ENCODE results near the gene JAML. TPM values are rescaled to one million over a fixed set of nuclear protein-coding genes. Genes with fewer than 3 reads are reported as not detected.
A peak's percentile ranks its signal among the peaks of the same experiment; 100 is the strongest.

Gene JAML
- polyA plus RNA-seq, 1 donor from 2014 or later, result 5.9 TPM

DNA sequence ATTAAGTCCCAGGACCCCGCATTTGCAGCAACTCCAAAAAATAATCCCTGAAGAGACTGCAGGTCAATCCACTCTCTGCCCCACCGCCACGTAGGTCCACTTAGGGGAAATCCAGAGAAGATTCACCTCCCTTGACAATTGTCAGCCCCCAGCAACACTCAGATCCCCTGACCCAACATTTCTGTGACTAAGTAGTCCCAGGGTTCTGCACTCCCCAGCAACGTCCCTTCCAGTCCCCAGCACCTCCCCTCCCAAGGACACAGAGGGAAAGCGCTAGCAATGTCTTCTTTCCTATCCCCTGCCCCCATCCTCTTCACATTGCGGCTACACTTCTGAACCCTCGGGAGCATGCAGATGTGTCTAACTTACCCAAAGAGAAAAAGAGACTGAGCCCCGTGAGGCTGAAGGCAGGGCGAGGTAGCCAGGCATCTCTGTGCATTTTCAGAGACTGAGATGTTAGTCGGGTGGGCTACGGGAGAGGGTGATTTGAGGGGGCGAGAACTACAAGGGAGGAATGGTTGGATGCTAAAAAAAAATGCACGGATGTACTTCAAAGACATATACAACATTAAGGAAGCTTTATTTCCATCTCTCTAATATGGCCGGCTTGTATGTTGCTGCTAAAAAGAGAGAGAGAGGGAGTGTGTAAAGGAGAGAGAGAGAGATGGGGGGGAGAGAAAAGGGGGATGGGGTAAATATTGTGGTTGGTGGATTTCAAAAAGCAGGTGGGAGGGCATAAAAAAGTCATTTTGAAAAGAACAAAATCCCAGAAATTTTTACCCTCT lies 48.6 kb downstream of the JAML start, which contains the start of gene SCN2B:
TSS of gene SCN2B (minus strand) at position 647 of the 785 bp plus-strand sequence. CDS start at position 439, 208 bp downstream.
- no peaks in the 10 kb centered on the region for H3K9me3 Mint-ChIP-seq
- H3K27me3 Mint-ChIP-seq, result peaks cover 15% of the 10 kb centered on the region
- H3K27ac Mint-ChIP-seq, result no peak within 1 kb of the TSS
- no peaks in the 10 kb centered on the region for H3K36me3 Mint-ChIP-seq
- peaks cover 0 to 4% (median 2%) of the 10 kb centered on the region in 3 donors for H3K4me1 Mint-ChIP-seq
- no peak within 1 kb of the TSS for H3K4me3 Mint-ChIP-seq

DNA sequence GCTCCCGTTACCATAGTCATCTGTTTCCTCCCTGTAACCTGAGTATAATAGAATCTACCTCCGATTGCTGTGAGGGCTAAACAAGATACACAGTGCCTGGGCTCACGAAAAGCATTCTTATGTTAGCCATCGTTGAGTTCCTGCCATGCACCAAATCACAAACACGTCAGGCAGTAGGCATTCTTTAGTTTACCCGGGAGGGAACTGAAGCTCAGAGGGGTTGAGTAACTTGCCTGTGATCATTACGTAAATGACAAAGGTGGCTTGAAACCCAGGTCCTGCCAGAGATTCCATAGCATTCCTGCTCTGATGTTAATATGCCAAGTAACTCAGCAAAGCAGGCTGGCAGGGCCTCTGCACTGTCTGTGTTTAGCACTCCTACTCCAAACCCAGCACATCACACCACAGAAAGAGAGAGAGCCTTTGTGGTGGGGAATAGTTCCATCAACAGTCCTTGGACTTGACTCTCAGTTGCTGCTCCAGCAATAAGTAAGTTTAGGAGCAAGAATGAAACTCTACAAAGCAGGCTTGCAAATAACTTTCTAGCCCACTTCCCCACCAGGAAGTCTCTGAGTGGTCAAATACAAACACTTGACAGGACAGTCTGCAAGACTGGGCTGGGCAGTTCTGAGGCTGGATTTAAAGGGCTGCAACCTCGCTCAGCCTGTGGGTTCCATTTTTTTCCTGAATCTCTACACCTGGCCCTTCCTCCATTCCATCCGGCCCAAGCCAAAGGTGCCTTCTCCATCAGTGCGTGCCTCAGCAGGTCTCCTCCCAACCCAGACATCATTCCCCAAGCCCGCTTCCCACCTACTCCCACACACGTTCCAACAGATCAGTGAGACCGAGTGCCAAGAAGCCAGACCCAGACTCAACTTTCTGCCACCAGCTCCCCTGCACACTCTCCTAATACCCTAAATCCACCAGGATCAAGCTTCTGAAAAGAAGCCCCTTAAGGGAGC lies 49.5 kb downstream of the JAML start:
- peaks cover under 1% of the 10 kb centered on the region for H3K36me3 Mint-ChIP-seq
- no peak overlapping the region for H3K4me3 Mint-ChIP-seq
- H3K9me3 Mint-ChIP-seq, result no peaks in the 10 kb centered on the region
- H3K27ac Mint-ChIP-seq, result no peak overlapping the region
- peaks cover 0 to 4% (median 2%) of the 10 kb centered on the region in 3 donors for H3K4me1 Mint-ChIP-seq
- peaks cover 12% of the 10 kb centered on the region for H3K27me3 Mint-ChIP-seq

DNA sequence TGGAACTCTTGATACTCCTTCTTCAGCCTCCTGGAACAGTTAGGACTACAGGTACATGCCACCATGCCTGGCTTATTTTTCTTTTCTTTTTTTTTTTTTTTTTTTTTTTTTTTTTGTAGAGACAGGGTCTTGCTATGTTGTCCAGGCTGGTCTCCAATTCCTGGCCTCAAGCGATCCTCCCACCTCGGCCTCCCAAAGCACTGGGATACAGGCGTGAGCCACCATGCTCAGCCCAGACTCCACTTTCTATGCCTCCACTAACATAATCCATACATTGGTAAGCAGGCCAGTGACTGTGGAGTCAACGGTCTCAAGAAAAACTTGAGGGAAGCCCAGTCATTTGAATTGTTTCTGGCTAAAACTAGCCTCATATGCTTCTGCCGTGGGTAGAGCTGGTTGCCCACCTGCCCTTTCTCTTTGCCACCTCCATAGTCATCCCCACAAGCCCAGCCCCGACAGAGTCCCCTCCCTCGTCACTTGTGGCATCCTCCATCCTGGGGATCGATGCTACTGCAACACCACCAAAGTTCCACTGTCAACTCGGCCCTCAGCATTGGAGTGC lies 50.7 kb downstream of the JAML start:
- peaks cover 15% of the 10 kb centered on the region for H3K27me3 Mint-ChIP-seq

DNA sequence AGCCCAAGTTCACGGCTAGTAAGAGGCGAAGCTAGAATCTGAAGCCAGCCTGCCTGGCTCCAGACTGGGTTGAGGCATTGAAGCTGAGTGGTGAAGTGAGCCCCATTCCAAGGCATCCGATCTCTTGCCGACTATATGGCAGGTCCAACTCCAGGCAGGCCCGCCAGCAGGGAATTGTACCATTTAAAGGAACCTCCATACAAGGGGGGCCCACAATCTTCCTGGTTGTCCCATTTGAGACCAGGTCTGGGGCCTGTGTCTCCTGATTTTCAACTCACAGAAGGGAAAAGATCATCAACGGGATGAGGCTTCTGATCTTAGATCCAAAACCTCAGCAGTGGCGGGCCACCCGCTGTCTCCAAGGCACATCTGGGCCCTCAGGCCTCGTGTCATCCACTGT lies 52.5 kb downstream of the JAML start:
- peaks cover 23% of the 10 kb centered on the region for H3K27me3 Mint-ChIP-seq
- no peak overlapping the region for H3K4me3 Mint-ChIP-seq
- peak overlapping the region in 1 of 3 donors; percentile 59 for H3K27ac Mint-ChIP-seq
- H3K36me3 Mint-ChIP-seq, result peaks cover 3% of the 10 kb centered on the region
- peaks cover 0 to 4% (median 2%) of the 10 kb centered on the region in 3 donors for H3K4me1 Mint-ChIP-seq
- H3K9me3 Mint-ChIP-seq, result no peaks in the 10 kb centered on the region

More for the DNA sequence above, 50.7 kb downstream of the JAML start:
- Mint-ChIP-seq H3K36me3 (peaks cover 3% of the 10 kb centered on the region), H3K27ac (no peak overlapping the region), H3K4me3 (peak overlapping the region in 1 of 4 donors; percentile 79), H3K4me1 (peaks cover 0 to 4% (median 2%) of the 10 kb centered on the region in 3 donors), H3K9me3 (no peaks in the 10 kb centered on the region)

DNA sequence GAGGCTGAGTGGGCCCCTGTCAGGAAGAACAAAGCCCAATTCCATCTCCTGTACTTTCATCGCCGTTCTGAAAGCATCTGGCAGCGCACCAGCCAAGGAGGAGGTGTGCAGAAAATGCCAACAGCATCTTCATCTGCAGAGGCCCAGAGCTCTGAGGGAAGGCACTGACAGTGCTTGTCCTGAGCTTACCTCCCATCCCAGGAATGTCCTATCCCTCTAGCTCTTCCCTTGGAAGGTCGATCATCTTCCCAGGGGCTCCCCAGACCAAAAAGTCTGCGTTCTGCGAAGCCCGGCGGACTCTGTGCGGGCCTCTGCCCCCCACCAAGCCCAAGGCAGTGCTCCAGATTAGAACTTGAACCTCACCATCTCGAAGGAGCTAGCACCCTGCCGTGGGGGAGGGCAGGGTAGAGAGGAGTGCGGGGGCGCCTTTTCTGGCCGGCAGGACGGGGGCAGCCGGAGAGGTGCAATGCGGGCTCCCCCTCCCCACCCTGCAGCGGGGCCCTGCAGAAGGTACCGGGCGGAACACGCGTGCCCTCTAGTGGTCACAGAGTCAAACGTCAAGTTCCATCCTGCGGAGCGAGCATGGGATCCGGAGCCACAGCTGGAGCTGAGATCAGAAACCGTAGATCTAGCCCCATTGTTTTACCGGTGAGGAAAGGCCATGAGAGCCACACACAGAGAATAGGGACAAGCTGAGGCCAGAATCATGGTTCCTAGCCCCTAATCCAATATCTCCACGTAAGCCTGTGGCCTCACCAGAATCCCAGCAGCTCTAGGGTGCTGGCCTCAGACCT lies 53.3 kb downstream of the JAML start:
- no peak overlapping the region for H3K4me3 Mint-ChIP-seq
- peaks cover 26% of the 10 kb centered on the region for H3K27me3 Mint-ChIP-seq
- peaks cover 3% of the 10 kb centered on the region for H3K36me3 Mint-ChIP-seq
- peaks cover 0 to 4% (median 2%) of the 10 kb centered on the region in 3 donors for H3K4me1 Mint-ChIP-seq
- H3K27ac Mint-ChIP-seq, result no peak overlapping the region
- no peaks in the 10 kb centered on the region for H3K9me3 Mint-ChIP-seq

DNA sequence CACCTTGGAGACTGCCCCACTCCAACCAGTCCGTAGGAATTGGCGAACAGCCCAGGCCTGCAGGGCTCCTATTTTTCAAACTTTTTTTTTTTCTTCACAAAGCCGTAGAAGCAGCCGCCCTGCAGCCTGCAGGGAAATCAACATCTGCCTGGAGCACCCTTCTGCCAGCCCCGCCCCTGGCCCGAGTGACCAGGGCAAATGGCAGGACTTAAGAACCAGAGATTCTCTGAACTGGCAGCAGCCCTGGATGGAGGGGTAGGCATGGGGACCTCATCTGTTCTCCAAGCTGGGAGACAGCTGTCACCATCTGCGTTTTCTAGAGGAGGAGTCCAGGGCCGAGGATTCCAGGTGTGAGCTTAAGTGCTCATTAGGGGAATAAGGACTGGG lies 53.9 kb downstream of the JAML start:
- Mint-ChIP-seq H3K27me3 (peaks cover 29% of the 10 kb centered on the region), H3K4me1 (peaks cover 0 to 4% (median 2%) of the 10 kb centered on the region in 3 donors), H3K27ac (no peak overlapping the region), H3K9me3 (no peaks in the 10 kb centered on the region), H3K4me3 (no peak overlapping the region), H3K36me3 (peaks cover 3% of the 10 kb centered on the region)

DNA sequence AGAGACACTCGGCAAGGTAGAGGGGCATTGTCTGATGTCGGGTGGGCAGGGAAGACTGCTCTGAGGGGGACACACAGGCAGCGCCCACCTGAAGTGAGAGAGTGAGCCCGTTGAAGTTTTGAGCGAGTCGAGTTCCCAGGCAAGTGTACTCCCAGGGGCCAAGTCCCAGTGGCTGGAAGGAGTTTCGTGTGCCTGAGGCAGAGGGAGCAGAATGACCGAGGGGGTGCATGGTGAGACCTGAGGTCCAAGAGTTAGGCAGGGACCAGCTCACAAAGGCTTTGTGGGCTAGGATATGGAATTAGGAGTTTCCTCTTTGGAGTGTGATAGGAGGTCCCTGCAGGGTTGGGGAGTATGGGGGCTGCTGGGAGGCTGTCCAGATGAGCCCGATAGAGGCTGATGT lies 54.6 kb downstream of the JAML start:
- Mint-ChIP-seq H3K27me3 (peaks cover 29% of the 10 kb centered on the region), H3K4me1 (peaks cover 0 to 3% (median 2%) of the 10 kb centered on the region in 3 donors), H3K36me3 (peaks cover 3% of the 10 kb centered on the region), H3K27ac (no peak overlapping the region), H3K4me3 (no peak overlapping the region), H3K9me3 (no peaks in the 10 kb centered on the region)

DNA sequence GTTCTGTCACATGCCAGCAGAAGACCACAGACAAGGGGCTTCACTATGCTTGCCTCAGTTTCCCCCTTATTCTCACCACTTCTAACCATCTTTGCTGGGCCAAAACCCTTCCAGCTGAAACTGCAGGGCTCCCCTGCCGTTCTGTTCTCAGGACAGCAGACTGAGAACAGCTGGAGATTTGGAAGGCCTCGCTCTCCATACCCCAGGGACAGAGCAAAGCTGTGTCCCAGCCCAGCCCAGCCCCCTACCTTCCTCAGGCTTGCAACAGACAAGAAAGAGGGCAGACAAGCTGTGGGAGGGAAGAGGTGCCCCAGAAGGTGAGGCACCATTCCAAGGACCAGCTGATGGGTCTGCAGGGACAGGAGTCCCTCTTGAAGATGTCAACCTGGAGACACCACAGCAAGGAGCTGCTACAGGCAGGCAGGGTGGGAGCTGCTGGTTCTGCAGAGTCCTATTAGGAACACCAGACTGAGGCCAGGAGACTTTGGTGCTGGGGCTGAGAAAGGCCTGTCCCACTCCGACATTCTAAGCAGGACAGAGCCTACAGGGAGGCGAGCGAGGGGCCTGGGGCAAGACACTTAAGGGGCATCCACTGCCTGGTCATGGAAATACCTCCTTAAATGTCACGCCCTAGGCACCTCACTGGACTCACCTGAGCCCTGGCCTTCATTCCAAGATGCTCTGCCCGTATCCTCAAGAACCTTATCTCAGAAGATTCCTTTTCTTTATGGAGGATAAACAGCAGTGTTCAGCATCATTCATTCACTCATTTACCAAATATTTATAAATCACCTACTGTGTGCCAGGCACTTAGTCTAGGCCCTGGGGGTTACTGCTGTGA lies 55.3 kb downstream of the JAML start:
- Mint-ChIP-seq H3K27ac (no peak overlapping the region), H3K36me3 (peaks cover 3% of the 10 kb centered on the region), H3K27me3 (peaks cover 29% of the 10 kb centered on the region), H3K4me3 (no peak overlapping the region), H3K4me1 (peaks cover 0 to 3% (median 2%) of the 10 kb centered on the region in 3 donors), H3K9me3 (no peaks in the 10 kb centered on the region)

DNA sequence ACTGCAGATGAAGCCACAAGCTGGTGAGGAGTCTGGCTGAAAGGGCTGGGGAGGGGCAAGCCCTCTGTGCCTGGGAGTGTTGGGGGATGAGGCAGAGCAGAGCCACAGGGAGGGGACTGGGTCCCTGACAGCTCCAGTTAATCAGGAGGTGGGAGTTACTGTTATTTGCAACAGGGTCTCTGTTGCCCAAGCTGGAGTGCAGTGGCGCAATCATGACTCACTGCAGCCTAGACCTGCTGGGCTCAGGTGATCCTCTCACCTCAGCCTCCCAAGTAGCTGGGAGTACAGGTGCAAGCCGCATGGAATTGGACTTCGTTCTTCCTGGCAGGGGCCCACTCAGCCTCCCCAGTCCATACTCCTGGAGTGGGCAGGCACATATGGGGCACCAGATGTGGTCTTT lies 56.1 kb downstream of the JAML start:
- peaks cover 3% of the 10 kb centered on the region for H3K36me3 Mint-ChIP-seq
- H3K4me1 Mint-ChIP-seq, result peaks cover 0 to 3% (median 2%) of the 10 kb centered on the region in 3 donors
- H3K27ac Mint-ChIP-seq, result peak overlapping the region in 1 of 3 donors; percentile 56
- no peaks in the 10 kb centered on the region for H3K9me3 Mint-ChIP-seq
- H3K4me3 Mint-ChIP-seq, result no peak overlapping the region
- peaks cover 29% of the 10 kb centered on the region for H3K27me3 Mint-ChIP-seq

DNA sequence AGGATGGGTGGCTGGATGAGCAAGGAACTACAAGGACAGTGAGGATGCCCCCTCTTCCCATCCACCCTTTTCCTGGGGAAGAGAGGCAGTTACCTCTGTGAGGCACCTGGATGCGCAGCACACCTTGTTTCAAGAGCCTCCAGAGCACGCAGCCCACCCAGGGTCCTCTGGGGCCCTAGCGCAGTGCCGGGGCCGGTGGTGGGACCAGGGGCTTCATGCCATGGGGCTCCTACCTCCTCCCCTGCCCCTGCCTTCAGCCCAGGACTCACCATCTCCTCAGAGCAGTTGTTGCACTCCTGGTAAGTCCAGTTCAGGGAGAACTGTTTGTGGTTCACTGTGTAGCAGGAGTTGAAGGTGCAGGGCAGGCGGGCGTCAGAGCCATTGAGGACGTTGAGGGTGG lies 56.5 kb downstream of the JAML start:
- peaks cover 0 to 3% (median 2%) of the 10 kb centered on the region in 3 donors for H3K4me1 Mint-ChIP-seq
- peaks cover 29% of the 10 kb centered on the region for H3K27me3 Mint-ChIP-seq
- no peaks in the 10 kb centered on the region for H3K9me3 Mint-ChIP-seq
- no peak overlapping the region for H3K4me3 Mint-ChIP-seq
- peaks cover 3% of the 10 kb centered on the region for H3K36me3 Mint-ChIP-seq
- H3K27ac Mint-ChIP-seq, result peak overlapping the region in 1 of 3 donors; percentile 56

DNA sequence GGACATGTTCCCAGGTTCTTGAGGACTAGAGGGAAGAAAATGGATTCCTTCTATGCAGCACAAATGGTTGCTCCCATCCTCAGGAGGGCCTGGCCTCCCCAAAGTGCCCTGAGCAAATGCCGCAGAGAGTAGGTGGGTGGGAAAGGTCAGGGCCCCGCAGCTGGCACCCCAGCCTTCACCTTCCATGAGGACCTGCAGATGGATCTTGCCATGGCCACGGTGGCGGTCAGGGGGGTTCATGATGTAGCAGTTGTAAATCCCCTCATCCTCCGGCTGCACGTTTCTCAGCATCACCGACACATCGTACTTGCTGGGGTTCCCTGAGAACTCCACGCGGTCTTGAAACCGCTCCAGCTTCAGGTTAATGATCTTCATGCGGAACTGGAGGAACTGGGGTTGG lies 56.9 kb downstream of the JAML start:
- Mint-ChIP-seq H3K27me3 (peaks cover 25% of the 10 kb centered on the region), H3K36me3 (peaks cover 3% of the 10 kb centered on the region), H3K27ac (no peak overlapping the region), H3K4me1 (peaks cover 0 to 2% (median 0%) of the 10 kb centered on the region in 3 donors), H3K4me3 (no peak overlapping the region), H3K9me3 (no peaks in the 10 kb centered on the region)

DNA sequence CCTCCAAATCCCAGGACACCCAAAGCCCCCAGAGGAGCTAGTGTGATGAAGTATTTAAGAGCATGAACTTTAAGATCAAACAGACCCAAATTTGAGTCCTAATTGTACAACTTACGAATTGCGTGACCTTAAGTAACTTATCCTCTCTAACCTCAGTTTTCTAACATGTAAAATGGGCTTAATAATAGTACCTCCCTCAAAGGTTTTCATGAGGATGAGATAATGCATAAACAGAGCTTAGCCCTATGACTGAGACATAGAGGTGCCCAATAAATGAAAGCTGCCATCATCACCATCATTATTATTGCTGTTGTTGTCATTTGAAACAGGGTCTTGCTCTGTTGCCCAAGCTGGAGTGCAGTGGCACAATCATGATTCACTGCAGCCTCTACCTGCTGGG lies 57.6 kb downstream of the JAML start:
- Mint-ChIP-seq H3K27ac (no peak overlapping the region), H3K36me3 (peaks cover 3% of the 10 kb centered on the region), H3K4me1 (peaks cover 0 to 2% (median 0%) of the 10 kb centered on the region in 3 donors), H3K4me3 (no peak overlapping the region), H3K27me3 (peaks cover 24% of the 10 kb centered on the region), H3K9me3 (no peaks in the 10 kb centered on the region)

DNA sequence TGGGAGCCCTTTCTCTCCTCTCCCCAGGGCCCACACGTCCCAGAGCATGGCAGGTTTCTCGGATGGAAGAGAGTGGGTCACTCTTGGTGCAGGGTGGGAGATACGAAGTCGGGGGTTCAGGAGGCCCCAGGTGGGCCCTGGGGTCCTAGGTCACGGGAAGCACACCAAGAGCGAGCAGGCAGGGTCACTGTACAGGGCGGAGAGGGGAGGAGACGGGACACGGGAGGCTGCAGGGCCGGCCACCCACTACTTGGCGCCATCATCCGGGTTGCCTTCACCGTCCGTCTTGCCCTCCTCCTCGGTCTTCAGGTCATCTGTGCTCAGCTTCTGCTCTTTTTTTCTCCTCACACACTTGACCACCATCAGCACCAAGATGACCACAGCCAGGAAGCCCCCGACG lies 58.2 kb downstream of the JAML start:
- Mint-ChIP-seq H3K9me3 (no peaks in the 10 kb centered on the region), H3K27me3 (peaks cover 24% of the 10 kb centered on the region), H3K4me1 (peaks cover 0 to under 1% (median 0%) of the 10 kb centered on the region in 3 donors), H3K36me3 (peaks cover 3% of the 10 kb centered on the region), H3K27ac (no peak overlapping the region), H3K4me3 (no peak overlapping the region)

Data from IgD-negative memory B cell (primary cell).